K562 (cell line): ENCODE measurements around the gene SERHL2. TPM values are rescaled to one million over a fixed set of nuclear protein-coding genes. Genes with fewer than 3 reads are reported as not detected.
A peak's percentile ranks its signal among the peaks of the same experiment; 100 is the strongest.

Experiments
- BCL6 ChIP-seq: fragments of 250-450 bp; sonication (Bioruptor Pico); IDR thresholded peaks from 2 replicates; pipeline ENCODE4 v1.4.0; 2020
- CCAR2 ChIP-seq: fragments of 200-400 bp; formaldehyde crosslinking; IDR thresholded peaks from 2 replicates; pipeline ENCODE4 v1.6.1; 2017; ENCODE audit warnings: mild to moderate bottlenecking, low read depth, low read length
- DLX4 ChIP-seq: fragments of 250-450 bp; sonication (Bioruptor Pico); IDR thresholded peaks from 2 replicates; pipeline ENCODE4 v1.6.1; 2021; ENCODE audit warnings: mild to moderate bottlenecking
- ILF3 ChIP-seq: fragments of 450-650 bp; IDR thresholded peaks from 2 replicates; pipeline ENCODE4 v1.6.1; 2018; ENCODE audit warnings: antibody characterized with exemption, mild to moderate bottlenecking, moderate library complexity, borderline replicate concordance
- JUN ChIP-seq, 2 experiments: sonication (generic) in 1 of 2; formaldehyde crosslinking in 1 of 2; IDR thresholded peaks; 2 replicates each; pipeline versions ENCODE4 v1.6.1 to v1.8.0; 2012 to 2022; ENCODE audit warnings: borderline replicate concordance in 2 of 2, mild to moderate bottlenecking in 2 of 2, improper control_type of control experiment in 1 of 2, low read depth in 1 of 2, low read length in 1 of 2, missing genetic modification reagents in 1 of 2
- LCOR ChIP-seq: sonication (generic); formaldehyde crosslinking; IDR thresholded peaks from 2 replicates; pipeline ENCODE4 v1.8.0; 2022; ENCODE audit warnings: mild to moderate bottlenecking, missing genetic modification reagents
- NKRF ChIP-seq: fragments of 450-650 bp; IDR thresholded peaks from 2 replicates; pipeline ENCODE4 v1.6.1; 2016; ENCODE audit warnings: borderline replicate concordance
- POU5F1 ChIP-seq: fragments of 150-350 bp; IDR thresholded peaks from 2 replicates; pipeline ENCODE4 v1.6.1; 2014; ENCODE audit warnings: borderline replicate concordance, low read length, low read depth, mild to moderate bottlenecking; ENCODE audit not compliant: partially characterized antibody
- RB1 ChIP-seq: fragments of 450-650 bp; IDR thresholded peaks from 2 replicates; pipeline ENCODE4 v1.6.1; 2017; ENCODE audit warnings: low read depth, mild to moderate bottlenecking
- SFPQ ChIP-seq: fragments of 200-400 bp; formaldehyde crosslinking; IDR thresholded peaks from 2 replicates; pipeline ENCODE4 v1.6.1; 2017; ENCODE audit warnings: mild to moderate bottlenecking, low read depth, low read length, moderate library complexity
- TBL1XR1 ChIP-seq, 2 experiments: IDR thresholded peaks; 2 replicates each; pipeline ENCODE4 v1.6.1; 2012; ENCODE audit warnings: improper control_type of control experiment in 2 of 2, low read length in 2 of 2, mild to moderate bottlenecking in 1 of 2
- TCF7 ChIP-seq: sonication (generic); IDR thresholded peaks from 2 replicates; pipeline ENCODE4 v1.6.1; 2016; ENCODE audit warnings: antibody characterized with exemption, borderline replicate concordance
- ZBTB43 ChIP-seq: sonication (generic); formaldehyde crosslinking; IDR thresholded peaks from 2 replicates; pipeline ENCODE4 v1.8.0; 2023; ENCODE audit warnings: mild to moderate bottlenecking, missing genetic modification reagents
- ZFX ChIP-seq: sonication (generic); formaldehyde crosslinking; IDR thresholded peaks from 2 replicates; pipeline ENCODE4 v1.8.0; 2022; ENCODE audit warnings: mild to moderate bottlenecking, missing genetic modification reagents, moderate library complexity
- ZNF592 ChIP-seq: fragments of 450-650 bp; IDR thresholded peaks from 2 replicates; pipeline ENCODE4 v1.6.1; 2017; ENCODE audit warnings: antibody characterized with exemption, mild to moderate bottlenecking
- polyA plus RNA-seq, 8 experiments: library from polyadenylated mRNA; depleted of rRNA in 4 of 8; stranded (reverse) in 5 of 8; unstranded in 3 of 8; fragments of >200 nt; fragmentation: Nextera tagmentation in 2 of 8; fragmentation: Illumina TruSeq in 1 of 8; extraction: Ambion mirVana in 2 of 8; extraction: Trizol in 1 of 8; gene quantifications; 2 replicates each; pipeline versions ENCODE4 v1.2.1 to v1.2.3, GENCODE V29; 2011 to 2014; ENCODE audit warnings: inconsistent platforms in 1 of 8, missing spikeins in 1 of 8
- total RNA-seq, 7 experiments: library from RNA; depleted of rRNA in 6 of 7; stranded (reverse); fragments of >200 nt in 6 of 7; fragmentation: Illumina TruSeq in 2 of 7; extraction: Trizol in 2 of 7; gene quantifications; 2 replicates each; pipeline versions ENCODE4 v1.2.1 to v1.2.3, GENCODE V29; 2011 to 2021; ENCODE audit warnings: low replicate concordance in 1 of 7

Gene SERHL2
- total and polyA plus RNA-seq, 9 of the 15 experiments (the other 6 are each of a cell fraction or from before 2014, with no cell fraction given) = 19.9 to 62.6 (median 25.2) TPM

GRCh38 chr22:42615092-42615859 is 61.5 kb downstream of the SERHL2 start (continued):
- TF ChIP-seq ZNF592 (peak; percentile 79), ZBTB43 (peak; percentile 92; the same call in 1 of the 2 replicates), ILF3 (peak; percentile 98), BCL6 (CRISPR knock-in tag) (no peak), DLX4 (CRISPR knock-in tag) (peak; percentile 92), SFPQ (peak; percentile 67; the same call in 1 of the 2 replicates), NKRF (peak; percentile 76), ZFX (CRISPR knock-in tag) (peak; percentile 49; the same call in 1 of the 2 replicates), LCOR (peak; percentile 95), TBL1XR1 (IDR thresholded peaks at IDR 0.05; ENCODE audit: low read length in 2 of 2) (peak in 1 of 2 experiments; percentile 74), TCF7 (peak; percentile 83; the same call in 1 of the 2 replicates), POU5F1 (peak; percentile 15), CCAR2 (0 out of 2 replicates have a peak, but pooled peaks have one; percentile 71), RB1 (peak; percentile 73), JUN (IDR thresholded peaks at IDR 0.05; ENCODE audit: borderline replicate concordance, low read depth, low read length) (peak; percentile 40; the same call in 1 of the 2 replicates), JUN (CRISPR knock-in tag; IDR thresholded peaks at IDR 0.05; ENCODE audit: borderline replicate concordance) (0 out of 2 replicates have a peak, but pooled peaks have one; percentile 29)
